HL-60 (cell line): ENCODE measurements around the gene NPAS1.

Experiments used
- CTCF ChIP-seq: IDR thresholded peaks from one replicate; pipeline ENCODE4 v1.5.1; 2011; ENCODE audit warnings: low read length, control low read depth, inconsistent platforms; ENCODE audit not compliant: insufficient read depth
- GABPA ChIP-seq: IDR thresholded peaks from 2 replicates; pipeline ENCODE4 v1.6.1; 2012; ENCODE audit warnings: low read depth
- POLR2AphosphoS5 ChIP-seq: IDR thresholded peaks from 2 replicates; pipeline ENCODE4 v1.6.1; 2012; ENCODE audit warnings: low read depth
- REST ChIP-seq: IDR thresholded peaks from 2 replicates; pipeline ENCODE4 v1.6.1; 2012; ENCODE audit warnings: low read depth; ENCODE audit not compliant: insufficient replicate concordance

GRCh38 chr19:47068246-47068645 is 48.6 kb downstream of the NPAS1 start:
- TF ChIP-seq CTCF = no peak
- no peak for TF ChIP-seq REST
- no peak for TF ChIP-seq POLR2AphosphoS5
- no peak for TF ChIP-seq GABPA
